PFSK-1 (cell line): Measurements from ENCODE around the gene GDF11.
A peak's percentile ranks its signal among the peaks of the same experiment; 100 is the strongest.

Experiments
- FOXP2 ChIP-seq: optimal IDR thresholded peaks from 2 replicates; pipeline ENCODE3; 2011; ENCODE audit warnings: borderline replicate concordance, control low read depth, inconsistent platforms; ENCODE audit not compliant: insufficient read depth; ENCODE audit errors: extremely low read length, extremely low read depth
- POLR2AphosphoS5 ChIP-seq: IDR thresholded peaks from 2 replicates; pipeline ENCODE4 v1.6.1; 2012; ENCODE audit warnings: low read depth, mild to moderate bottlenecking, control low read depth, low read length, moderate library complexity
- REST ChIP-seq, 2 experiments: IDR thresholded peaks; 2 replicates each; pipeline versions ENCODE4 v1.6.1 to v1.8.0; 2011 to 2012; ENCODE audit warnings: low read depth in 2 of 2, low read length in 2 of 2, control low read depth in 1 of 2, inconsistent platforms in 1 of 2, mild to moderate bottlenecking in 1 of 2, moderate library complexity in 1 of 2; ENCODE audit not compliant: insufficient read depth in 1 of 2
- SIN3A ChIP-seq: IDR thresholded peaks from 2 replicates; pipeline ENCODE4 v1.6.1; 2012; ENCODE audit warnings: mild to moderate bottlenecking, low read length, moderate library complexity, borderline replicate concordance; ENCODE audit not compliant: insufficient read depth
- TAF1 ChIP-seq: IDR thresholded peaks from 2 replicates; pipeline ENCODE4 v1.6.1; 2012; ENCODE audit warnings: low read length, control low read depth, borderline replicate concordance; ENCODE audit not compliant: insufficient read depth

The GDF11 gene

GRCh38 chr12:55743406-55744339 is 751 bp downstream of the GDF11 start:
- TF ChIP-seq FOXP2 (no peak), REST (IDR thresholded peaks at IDR 0.05; ENCODE audit: insufficient read depth in 1 of 2, low read depth in 2 of 2, low read length in 2 of 2) (0 out of 4 replicates have a peak, but pooled peaks of 1 of the 2 experiments have one; percentile 31), TAF1 (0 out of 2 replicates have a peak, but pooled peaks have one; percentile 23), SIN3A (peak; percentile 24; the same call in 1 of the 2 replicates)

- no peak for TF ChIP-seq REST (IDR thresholded peaks at IDR 0.05; ENCODE audit: insufficient read depth in 1 of 2, low read depth in 2 of 2, low read length in 2 of 2)
Observed at GRCh38 chr12:55744340-55745030, 1.6 kb downstream of the GDF11 start.

GRCh38 chr12:55745361-55746173 is 2.6 kb downstream of the GDF11 start:
- no peak for TF ChIP-seq REST (IDR thresholded peaks at IDR 0.05; ENCODE audit: insufficient read depth in 1 of 2, low read depth in 2 of 2, low read length in 2 of 2)
- TF ChIP-seq SIN3A = no peak
- TF ChIP-seq POLR2AphosphoS5 = no peak
- TF ChIP-seq FOXP2 = no peak
- no peak for TF ChIP-seq TAF1

- no peak for TF ChIP-seq POLR2AphosphoS5
- no peak for TF ChIP-seq SIN3A
- no peak for TF ChIP-seq REST (IDR thresholded peaks at IDR 0.05; ENCODE audit: insufficient read depth in 1 of 2, low read depth in 2 of 2, low read length in 2 of 2)
- TF ChIP-seq TAF1 = no peak
Observed at GRCh38 chr12:55746174-55746912, 3.4 kb downstream of the GDF11 start.
